GM12878 (cell line): ENCODE results near the gene TRIP4. TPM values are rescaled to one million over a fixed set of nuclear protein-coding genes. Genes with fewer than 3 reads are reported as not detected.
A peak's percentile ranks its signal among the peaks of the same experiment; 100 is the strongest.

ENCODE experiments used
- ASH2L ChIP-seq: fragments of 300-600, 200-600 bp; sonication (generic); IDR thresholded peaks from 2 replicates; pipeline ENCODE4 v1.6.1; 2017; ENCODE audit warnings: low read depth, mild to moderate bottlenecking, borderline replicate concordance
- CREB1 ChIP-seq: IDR thresholded peaks from 2 replicates; pipeline ENCODE4 v1.6.1; 2012; ENCODE audit warnings: low read depth, mild to moderate bottlenecking, inconsistent platforms
- DPF2 ChIP-seq: fragments of 450-650 bp; IDR thresholded peaks from 2 replicates; pipeline ENCODE4 v1.6.1; 2017; ENCODE audit warnings: mild to moderate bottlenecking
- ESRRA ChIP-seq: IDR thresholded peaks from 2 replicates; pipeline ENCODE4 v1.6.1; 2012; ENCODE audit warnings: mild to moderate bottlenecking, low read length, improper control_type of control experiment
- FOS ChIP-seq: IDR thresholded peaks from 3 replicates; pipeline ENCODE4 v1.6.1; 2011; ENCODE audit warnings: borderline replicate concordance; ENCODE audit not compliant: insufficient read length; ENCODE audit errors: extremely low read depth
- HDAC2 ChIP-seq: fragments of 200-600 bp; sonication (generic); IDR thresholded peaks from 2 replicates; pipeline ENCODE4 v1.6.1; 2017
- MEF2A ChIP-seq: IDR thresholded peaks from 2 replicates; pipeline ENCODE4 v1.6.1; 2011; ENCODE audit warnings: low read depth, mild to moderate bottlenecking, low read length, moderate library complexity; ENCODE audit not compliant: insufficient read depth
- MXI1 ChIP-seq: fragments of 150-350 bp; IDR thresholded peaks from 2 replicates; pipeline ENCODE4 v1.6.1; 2011; ENCODE audit warnings: low read depth, mild to moderate bottlenecking, inconsistent platforms, low read length, improper control_type of control experiment
- NRF1 ChIP-seq: conservative IDR thresholded peaks from 2 replicates; pipeline ENCODE4 v1.6.1; 2011; ENCODE audit warnings: mild to moderate bottlenecking, low read depth, low read length, improper control_type of control experiment
- POLR2A ChIP-seq: IDR thresholded peaks from 2 replicates; pipeline ENCODE4 v1.6.1; 2011; ENCODE audit warnings: low read depth, mild to moderate bottlenecking, low read length
- RAD21 ChIP-seq: IDR thresholded peaks from 2 replicates; pipeline ENCODE4 v1.6.1; 2011; ENCODE audit warnings: mild to moderate bottlenecking, low read depth, low read length, moderate library complexity; ENCODE audit not compliant: insufficient read depth
- RB1 ChIP-seq: fragments of 450-650 bp; formaldehyde crosslinking; IDR thresholded peaks from 2 replicates; pipeline ENCODE4 v1.6.1; 2017; ENCODE audit warnings: mild to moderate bottlenecking, borderline replicate concordance
- SMAD1 ChIP-seq: fragments of 450-650 bp; IDR thresholded peaks from 2 replicates; pipeline ENCODE4 v1.6.1; 2018; ENCODE audit warnings: mild to moderate bottlenecking, low read depth; ENCODE audit not compliant: partially characterized antibody
- SMARCA5 ChIP-seq: fragments of 450-650 bp; IDR thresholded peaks from 2 replicates; pipeline ENCODE4 v1.6.1; 2017; ENCODE audit warnings: mild to moderate bottlenecking
- ZNF207 ChIP-seq: fragments of 450-650 bp; IDR thresholded peaks from 2 replicates; pipeline ENCODE4 v1.6.1; 2014; ENCODE audit warnings: antibody characterized with exemption, mild to moderate bottlenecking, borderline replicate concordance
- ZNF24 ChIP-seq: fragments of 450-650 bp; IDR thresholded peaks from 2 replicates; pipeline ENCODE4 v1.6.1; 2017; ENCODE audit warnings: antibody characterized with exemption, mild to moderate bottlenecking
- polyA plus RNA-seq, 11 experiments: library from polyadenylated mRNA; depleted of rRNA in 4 of 11; unstranded in 6 of 11; stranded (reverse) in 5 of 11; fragments of >200 nt; fragmentation: Nextera tagmentation in 4 of 11; fragmentation: Illumina TruSeq in 1 of 11; extraction: Ambion mirVana in 4 of 11; extraction: Trizol in 1 of 11; gene quantifications; 1 replicate in 1 of 11; 2 replicates in 10 of 11; pipeline versions ENCODE4 v1.2.1 to v1.2.3, GENCODE V29; 2011 to 2016; ENCODE audit warnings: inconsistent platforms in 2 of 11, missing spikeins in 2 of 11, low read depth in 1 of 11
- total RNA-seq, 4 experiments: library from RNA; depleted of rRNA in 3 of 4; stranded (reverse); fragments of >200 nt in 3 of 4; fragmentation: Illumina TruSeq in 1 of 4; extraction: Trizol in 1 of 4; gene quantifications; 2 replicates each; pipeline versions ENCODE4 v1.2.1 to v1.2.3, GENCODE V29; 2013 to 2021
- TF ChIP-seq, protein P1 (sequence below): IDR thresholded peaks from 2 replicates; pipeline ENCODE4 v1.6.1; 2011; ENCODE audit warnings: mild to moderate bottlenecking, low read depth, low read length, moderate library complexity; ENCODE audit not compliant: insufficient replicate concordance
- TF ChIP-seq, protein P2 (sequence below): fragments of 450-650 bp; IDR thresholded peaks from 2 replicates; pipeline ENCODE4 v1.6.1; 2017; ENCODE audit warnings: antibody characterized with exemption, mild to moderate bottlenecking, moderate library complexity
- TF ChIP-seq, protein P3 (sequence below): IDR thresholded peaks from 2 replicates; pipeline ENCODE4 v1.6.1; 2011; ENCODE audit warnings: low read depth, low read length, improper control_type of control experiment, borderline replicate concordance
- TF ChIP-seq, protein P4 (sequence below): fragments of 450-650 bp; IDR thresholded peaks from 2 replicates; pipeline ENCODE4 v1.6.1; 2017; ENCODE audit warnings: mild to moderate bottlenecking, moderate library complexity
- TF ChIP-seq, protein P5 (sequence below): fragments of 450-650 bp; IDR thresholded peaks from 2 replicates; pipeline ENCODE4 v1.6.1; 2014; ENCODE audit warnings: mild to moderate bottlenecking

TRIP4 gene
- total and polyA plus RNA-seq, 10 of the 15 experiments (the other 5 are each of a cell fraction or from before 2014, with no cell fraction given), result 6.4 to 24.5 (median 20.0) TPM

DNA sequence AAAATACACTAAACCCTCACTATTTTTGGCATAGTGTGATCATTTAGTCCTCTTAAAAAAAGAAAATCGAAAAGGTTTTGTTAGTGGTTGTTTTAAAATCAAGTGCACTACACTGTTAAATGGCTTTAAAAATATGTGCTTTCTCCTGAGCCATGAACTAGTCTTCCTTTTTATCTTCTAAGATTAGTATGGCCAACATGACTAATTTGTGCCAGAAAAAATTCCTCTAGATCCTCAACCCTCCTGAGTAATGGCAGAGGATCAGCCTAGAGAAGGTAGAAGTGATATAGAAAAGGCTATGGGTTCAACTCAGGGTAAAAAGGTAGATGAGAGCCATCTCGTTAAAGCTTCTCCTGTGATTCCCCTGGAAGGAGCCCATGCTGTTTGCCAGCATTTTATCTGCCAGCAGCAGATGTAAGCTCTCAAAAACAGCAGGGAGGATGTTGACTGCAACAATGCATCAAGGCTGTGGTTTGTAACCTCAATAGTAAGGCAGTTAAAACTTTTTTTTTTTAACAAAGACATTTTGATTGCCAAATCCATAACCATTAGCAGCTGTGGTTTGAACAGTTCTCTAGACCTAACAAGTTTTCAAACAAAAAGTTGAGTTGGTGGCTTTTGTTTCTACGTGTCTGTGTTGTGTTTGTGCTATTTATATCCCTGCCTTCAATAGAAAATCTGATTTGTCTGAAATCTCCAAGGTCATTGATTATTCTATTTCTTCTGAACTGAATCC, 42.5 kb downstream of the TRIP4 start (continued):
- TF ChIP-seq, protein P1, sequence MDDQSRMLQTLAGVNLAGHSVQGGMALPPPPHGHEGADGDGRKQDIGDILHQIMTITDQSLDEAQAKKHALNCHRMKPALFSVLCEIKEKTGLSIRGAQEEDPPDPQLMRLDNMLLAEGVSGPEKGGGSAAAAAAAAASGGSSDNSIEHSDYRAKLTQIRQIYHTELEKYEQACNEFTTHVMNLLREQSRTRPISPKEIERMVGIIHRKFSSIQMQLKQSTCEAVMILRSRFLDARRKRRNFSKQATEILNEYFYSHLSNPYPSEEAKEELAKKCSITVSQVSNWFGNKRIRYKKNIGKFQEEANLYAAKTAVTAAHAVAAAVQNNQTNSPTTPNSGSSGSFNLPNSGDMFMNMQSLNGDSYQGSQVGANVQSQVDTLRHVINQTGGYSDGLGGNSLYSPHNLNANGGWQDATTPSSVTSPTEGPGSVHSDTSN, result peak; percentile 78
- TF ChIP-seq, protein P2, sequence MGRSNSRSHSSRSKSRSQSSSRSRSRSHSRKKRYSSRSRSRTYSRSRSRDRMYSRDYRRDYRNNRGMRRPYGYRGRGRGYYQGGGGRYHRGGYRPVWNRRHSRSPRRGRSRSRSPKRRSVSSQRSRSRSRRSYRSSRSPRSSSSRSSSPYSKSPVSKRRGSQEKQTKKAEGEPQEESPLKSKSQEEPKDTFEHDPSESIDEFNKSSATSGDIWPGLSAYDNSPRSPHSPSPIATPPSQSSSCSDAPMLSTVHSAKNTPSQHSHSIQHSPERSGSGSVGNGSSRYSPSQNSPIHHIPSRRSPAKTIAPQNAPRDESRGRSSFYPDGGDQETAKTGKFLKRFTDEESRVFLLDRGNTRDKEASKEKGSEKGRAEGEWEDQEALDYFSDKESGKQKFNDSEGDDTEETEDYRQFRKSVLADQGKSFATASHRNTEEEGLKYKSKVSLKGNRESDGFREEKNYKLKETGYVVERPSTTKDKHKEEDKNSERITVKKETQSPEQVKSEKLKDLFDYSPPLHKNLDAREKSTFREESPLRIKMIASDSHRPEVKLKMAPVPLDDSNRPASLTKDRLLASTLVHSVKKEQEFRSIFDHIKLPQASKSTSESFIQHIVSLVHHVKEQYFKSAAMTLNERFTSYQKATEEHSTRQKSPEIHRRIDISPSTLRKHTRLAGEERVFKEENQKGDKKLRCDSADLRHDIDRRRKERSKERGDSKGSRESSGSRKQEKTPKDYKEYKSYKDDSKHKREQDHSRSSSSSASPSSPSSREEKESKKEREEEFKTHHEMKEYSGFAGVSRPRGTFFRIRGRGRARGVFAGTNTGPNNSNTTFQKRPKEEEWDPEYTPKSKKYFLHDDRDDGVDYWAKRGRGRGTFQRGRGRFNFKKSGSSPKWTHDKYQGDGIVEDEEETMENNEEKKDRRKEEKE, result no peak
- no peak for TF ChIP-seq ESRRA
- no peak for TF ChIP-seq CREB1
- no peak for TF ChIP-seq FOS
- no peak for TF ChIP-seq SMAD1
- TF ChIP-seq, protein P3, sequence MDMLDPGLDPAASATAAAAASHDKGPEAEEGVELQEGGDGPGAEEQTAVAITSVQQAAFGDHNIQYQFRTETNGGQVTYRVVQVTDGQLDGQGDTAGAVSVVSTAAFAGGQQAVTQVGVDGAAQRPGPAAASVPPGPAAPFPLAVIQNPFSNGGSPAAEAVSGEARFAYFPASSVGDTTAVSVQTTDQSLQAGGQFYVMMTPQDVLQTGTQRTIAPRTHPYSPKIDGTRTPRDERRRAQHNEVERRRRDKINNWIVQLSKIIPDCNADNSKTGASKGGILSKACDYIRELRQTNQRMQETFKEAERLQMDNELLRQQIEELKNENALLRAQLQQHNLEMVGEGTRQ, result no peak
- no peak for TF ChIP-seq HDAC2
- TF ChIP-seq, protein P4, sequence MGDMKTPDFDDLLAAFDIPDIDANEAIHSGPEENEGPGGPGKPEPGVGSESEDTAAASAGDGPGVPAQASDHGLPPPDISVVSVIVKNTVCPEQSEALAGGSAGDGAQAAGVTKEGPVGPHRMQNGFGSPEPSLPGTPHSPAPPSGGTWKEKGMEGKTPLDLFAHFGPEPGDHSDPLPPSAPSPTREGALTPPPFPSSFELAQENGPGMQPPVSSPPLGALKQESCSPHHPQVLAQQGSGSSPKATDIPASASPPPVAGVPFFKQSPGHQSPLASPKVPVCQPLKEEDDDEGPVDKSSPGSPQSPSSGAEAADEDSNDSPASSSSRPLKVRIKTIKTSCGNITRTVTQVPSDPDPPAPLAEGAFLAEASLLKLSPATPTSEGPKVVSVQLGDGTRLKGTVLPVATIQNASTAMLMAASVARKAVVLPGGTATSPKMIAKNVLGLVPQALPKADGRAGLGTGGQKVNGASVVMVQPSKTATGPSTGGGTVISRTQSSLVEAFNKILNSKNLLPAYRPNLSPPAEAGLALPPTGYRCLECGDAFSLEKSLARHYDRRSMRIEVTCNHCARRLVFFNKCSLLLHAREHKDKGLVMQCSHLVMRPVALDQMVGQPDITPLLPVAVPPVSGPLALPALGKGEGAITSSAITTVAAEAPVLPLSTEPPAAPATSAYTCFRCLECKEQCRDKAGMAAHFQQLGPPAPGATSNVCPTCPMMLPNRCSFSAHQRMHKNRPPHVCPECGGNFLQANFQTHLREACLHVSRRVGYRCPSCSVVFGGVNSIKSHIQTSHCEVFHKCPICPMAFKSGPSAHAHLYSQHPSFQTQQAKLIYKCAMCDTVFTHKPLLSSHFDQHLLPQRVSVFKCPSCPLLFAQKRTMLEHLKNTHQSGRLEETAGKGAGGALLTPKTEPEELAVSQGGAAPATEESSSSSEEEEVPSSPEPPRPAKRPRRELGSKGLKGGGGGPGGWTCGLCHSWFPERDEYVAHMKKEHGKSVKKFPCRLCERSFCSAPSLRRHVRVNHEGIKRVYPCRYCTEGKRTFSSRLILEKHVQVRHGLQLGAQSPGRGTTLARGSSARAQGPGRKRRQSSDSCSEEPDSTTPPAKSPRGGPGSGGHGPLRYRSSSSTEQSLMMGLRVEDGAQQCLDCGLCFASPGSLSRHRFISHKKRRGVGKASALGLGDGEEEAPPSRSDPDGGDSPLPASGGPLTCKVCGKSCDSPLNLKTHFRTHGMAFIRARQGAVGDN, result no peak; the same call in 1 of the 2 replicates
- peak; percentile 63; the same call in 1 of the 2 replicates for TF ChIP-seq MXI1
- no peak for TF ChIP-seq NRF1
- no peak for TF ChIP-seq RAD21
- TF ChIP-seq, protein P5, sequence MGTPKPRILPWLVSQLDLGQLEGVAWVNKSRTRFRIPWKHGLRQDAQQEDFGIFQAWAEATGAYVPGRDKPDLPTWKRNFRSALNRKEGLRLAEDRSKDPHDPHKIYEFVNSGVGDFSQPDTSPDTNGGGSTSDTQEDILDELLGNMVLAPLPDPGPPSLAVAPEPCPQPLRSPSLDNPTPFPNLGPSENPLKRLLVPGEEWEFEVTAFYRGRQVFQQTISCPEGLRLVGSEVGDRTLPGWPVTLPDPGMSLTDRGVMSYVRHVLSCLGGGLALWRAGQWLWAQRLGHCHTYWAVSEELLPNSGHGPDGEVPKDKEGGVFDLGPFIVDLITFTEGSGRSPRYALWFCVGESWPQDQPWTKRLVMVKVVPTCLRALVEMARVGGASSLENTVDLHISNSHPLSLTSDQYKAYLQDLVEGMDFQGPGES, result no peak
- TF ChIP-seq POLR2A, result no peak
- TF ChIP-seq RB1, result no peak
- TF ChIP-seq DPF2, result peak; percentile 71
- peak; percentile 69; the same call in 1 of the 2 replicates for TF ChIP-seq ZNF24
- peak; percentile 68; the same call in 1 of the 2 replicates for TF ChIP-seq MEF2A
- no peak for TF ChIP-seq ZNF207
- TF ChIP-seq ASH2L, result no peak
- 0 out of 2 replicates have a peak, but pooled peaks have one; percentile 34 for TF ChIP-seq SMARCA5
